ENCODE data around the gene CFAP74. TPM values are rescaled to one million over a fixed set of nuclear protein-coding genes. Genes with fewer than 3 reads are reported as not detected.

The CFAP74 gene
- total RNA-seq, 1 experiment from 2014 or later, result 0.28 TPM

DNA sequence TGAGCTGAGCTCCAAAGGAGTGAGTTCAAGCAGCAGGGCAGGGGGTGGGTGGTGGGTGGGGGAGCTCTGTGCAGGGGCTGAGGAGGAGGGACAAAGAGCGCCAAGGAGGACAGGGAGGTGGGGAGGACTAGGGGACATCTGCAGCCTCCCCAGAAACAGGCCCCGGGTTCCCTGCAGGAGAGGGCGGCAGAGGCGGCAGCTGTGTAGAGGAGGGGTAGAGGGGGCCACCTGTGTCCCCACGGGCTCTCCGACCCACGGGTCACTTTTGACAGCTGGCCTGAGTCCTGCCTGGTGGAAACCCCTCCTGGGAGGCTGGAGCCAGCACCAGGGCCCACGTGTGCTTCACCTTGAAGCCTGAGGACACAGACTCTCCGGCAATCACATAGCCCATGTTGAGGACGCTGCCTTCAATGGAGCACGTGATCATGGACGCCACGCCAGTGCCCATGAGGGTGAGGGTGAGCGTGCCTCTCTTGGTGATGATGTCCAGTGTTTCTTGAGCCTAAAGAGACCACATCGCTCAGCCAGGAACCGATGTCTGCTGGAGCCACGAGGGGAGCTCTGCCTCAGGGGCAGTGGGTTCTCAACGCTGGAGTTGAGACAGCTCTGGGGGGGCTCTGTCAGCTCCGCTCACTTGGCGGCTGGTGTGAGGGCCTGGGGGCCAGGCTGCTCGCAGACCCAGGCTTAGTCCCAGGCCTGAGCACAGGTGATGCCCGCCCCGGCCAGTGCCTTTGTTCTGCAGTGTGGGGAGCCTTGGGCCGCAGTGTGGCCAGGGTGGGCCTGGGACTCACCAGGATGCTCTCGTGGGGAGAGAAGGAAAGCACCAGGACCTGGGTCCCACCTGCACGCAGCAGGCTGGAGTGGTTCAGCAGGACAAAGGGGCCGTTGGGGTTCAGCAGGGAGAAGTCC lies 77.9 kb downstream of the CFAP74 start:
- H4K20me1 ChIP-seq (ENCODE audit: control insufficient read depth, insufficient read depth, insufficient read length), result no peaks in the 10 kb centered on the region
- no peak overlapping the region for H3T11ph ChIP-seq (ENCODE audit: low read length)
- H3K27ac Mint-ChIP-seq, result no peak overlapping the region; a peak in 1 of 7 replicates
- H4K5ac ChIP-seq (ENCODE audit: insufficient read length, low read depth, low read length), result no peak overlapping the region
- no peaks in the 10 kb centered on the region for H3K4me1 ChIP-seq (ENCODE audit: insufficient read depth, low read length)
- no peak overlapping the region for H3K4me3 Mint-ChIP-seq
- H2BK20ac ChIP-seq (ENCODE audit: low read depth, low read length, poor library complexity, severe bottlenecking), result no peak overlapping the region
- peaks cover 0 to 4% of the 10 kb centered on the region in 2 experiments; a peak in 2 of 4 replicates for H3K4me1 Mint-ChIP-seq
- no peak overlapping the region for H2BK120ac ChIP-seq (ENCODE audit: low read depth, low read length, poor library complexity, severe bottlenecking)
- no peak overlapping the region for H2BK15ac ChIP-seq (ENCODE audit: low read depth, low read length)
- no peak overlapping the region for H3K27ac ChIP-seq (ENCODE audit: insufficient read length, low read depth, low read length)
- H3K36me3 Mint-ChIP-seq (ENCODE audit: insufficient read depth in 1 of 3, low read depth in 3 of 3), result no peaks in the 10 kb centered on the region
- no CpG with 5 or more reads among the region's 27 CpGs for WGBS (ENCODE audit: extremely low coverage, insufficient read length, low lambda C conversion rate)
- peaks cover 5% of the 10 kb centered on the region in 2 experiments; a peak in 2 of 5 replicates for H3K9me3 Mint-ChIP-seq
- H3K27me3 Mint-ChIP-seq (ENCODE audit: low read depth), result peaks cover 4% of the 10 kb centered on the region
- no peak overlapping the region for H3K4ac ChIP-seq (ENCODE audit: low read depth, low read length)
- H2AFZ ChIP-seq (ENCODE audit: low read length), result no peak overlapping the region
- no peak overlapping the region for H4K91ac ChIP-seq (ENCODE audit: insufficient read length, low read depth, low read length)
- H2BK5ac ChIP-seq (ENCODE audit: insufficient read length, low read length), result no peak overlapping the region
- H3K14ac ChIP-seq (ENCODE audit: insufficient read depth, low read length), result no peak overlapping the region
- H2AK5ac ChIP-seq (ENCODE audit: insufficient read length, low read length), result no peak overlapping the region
- TF ChIP-seq, protein P1, sequence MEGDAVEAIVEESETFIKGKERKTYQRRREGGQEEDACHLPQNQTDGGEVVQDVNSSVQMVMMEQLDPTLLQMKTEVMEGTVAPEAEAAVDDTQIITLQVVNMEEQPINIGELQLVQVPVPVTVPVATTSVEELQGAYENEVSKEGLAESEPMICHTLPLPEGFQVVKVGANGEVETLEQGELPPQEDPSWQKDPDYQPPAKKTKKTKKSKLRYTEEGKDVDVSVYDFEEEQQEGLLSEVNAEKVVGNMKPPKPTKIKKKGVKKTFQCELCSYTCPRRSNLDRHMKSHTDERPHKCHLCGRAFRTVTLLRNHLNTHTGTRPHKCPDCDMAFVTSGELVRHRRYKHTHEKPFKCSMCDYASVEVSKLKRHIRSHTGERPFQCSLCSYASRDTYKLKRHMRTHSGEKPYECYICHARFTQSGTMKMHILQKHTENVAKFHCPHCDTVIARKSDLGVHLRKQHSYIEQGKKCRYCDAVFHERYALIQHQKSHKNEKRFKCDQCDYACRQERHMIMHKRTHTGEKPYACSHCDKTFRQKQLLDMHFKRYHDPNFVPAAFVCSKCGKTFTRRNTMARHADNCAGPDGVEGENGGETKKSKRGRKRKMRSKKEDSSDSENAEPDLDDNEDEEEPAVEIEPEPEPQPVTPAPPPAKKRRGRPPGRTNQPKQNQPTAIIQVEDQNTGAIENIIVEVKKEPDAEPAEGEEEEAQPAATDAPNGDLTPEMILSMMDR (conservative IDR thresholded peaks at IDR 0.05), result no peak
- H3K79me1 ChIP-seq (ENCODE audit: insufficient read depth, low read depth, low read length, poor library complexity, severe bottlenecking), result no peaks in the 10 kb centered on the region
- no peak overlapping the region for H3K18ac ChIP-seq (ENCODE audit: insufficient read length, low read depth, low read length)
- no peaks in the 10 kb centered on the region for H3K23me2 ChIP-seq (ENCODE audit: insufficient read length, low read depth, low read length, poor library complexity, severe bottlenecking)
- no peaks in the 10 kb centered on the region for H3K9me3 ChIP-seq (ENCODE audit: control insufficient read depth, low read depth, low read length)
- DNase-seq, result no peak
- no peak overlapping the region for H3K4me2 ChIP-seq (ENCODE audit: insufficient read depth, insufficient read length, low read length)
- no peak overlapping the region for H4K8ac ChIP-seq (replicated peaks; ENCODE audit: insufficient read length, low read depth, low read length)
- H3K9ac ChIP-seq (ENCODE audit: extremely low read depth, insufficient read length, low read length), result no peak overlapping the region
- no peak overlapping the region for H2BK12ac ChIP-seq (ENCODE audit: insufficient read length, low read depth, low read length)
- H3K79me2 ChIP-seq (ENCODE audit: insufficient read depth, low read length), result no peaks in the 10 kb centered on the region
- H3K23ac ChIP-seq (ENCODE audit: insufficient read length, low read depth, low read length), result no peak overlapping the region
- no peak overlapping the region for H3K56ac ChIP-seq (ENCODE audit: insufficient read length, low read depth, low read length)
- H3K27me3 ChIP-seq (ENCODE audit: insufficient read depth, low read length), result no peaks in the 10 kb centered on the region
